H9 (cell line): ENCODE data around the gene NXT1. TPM values are rescaled to one million over a fixed set of nuclear protein-coding genes. Genes with fewer than 3 reads are reported as not detected.

Source experiments
- DNase-seq: peaks from one replicate; pipeline ENCODE4 v3.0.0-alpha.2; 2017
- H2AFZ ChIP-seq: one replicate; pipeline ENCODE4 v1.6.1; 2013; ENCODE audit warnings: mild to moderate bottlenecking, low read length, control low read depth, moderate library complexity
- H2AK5ac ChIP-seq: 2 replicates; pipeline ENCODE4 v1.6.1; 2013; ENCODE audit warnings: low read length, control low read depth, mixed read lengths; ENCODE audit not compliant: insufficient read length
- H2BK120ac ChIP-seq: one replicate; pipeline ENCODE4 v1.6.1; 2013; ENCODE audit warnings: low read depth, mild to moderate bottlenecking, low read length, control low read depth, inconsistent platforms; ENCODE audit not compliant: poor library complexity, severe bottlenecking
- H2BK12ac ChIP-seq: 2 replicates; pipeline ENCODE4 v1.6.1; 2013; ENCODE audit warnings: low read length, control low read depth, mixed read lengths, low read depth; ENCODE audit not compliant: insufficient read length
- H2BK15ac ChIP-seq: 2 replicates; pipeline ENCODE4 v1.6.1; 2013; ENCODE audit warnings: low read depth, low read length, control low read depth
- H2BK20ac ChIP-seq: one replicate; pipeline ENCODE4 v1.6.1; 2013; ENCODE audit warnings: low read depth, mild to moderate bottlenecking, low read length, control low read depth, inconsistent platforms; ENCODE audit not compliant: poor library complexity, severe bottlenecking
- H2BK5ac ChIP-seq: 2 replicates; pipeline ENCODE4 v1.6.1; 2013; ENCODE audit warnings: low read length, control low read depth, mixed read lengths; ENCODE audit not compliant: insufficient read length
- H3K14ac ChIP-seq: 2 replicates; pipeline ENCODE4 v1.6.1; 2013; ENCODE audit warnings: low read length, control low read depth; ENCODE audit not compliant: insufficient read depth
- H3K18ac ChIP-seq: 2 replicates; pipeline ENCODE4 v1.6.1; 2013; ENCODE audit warnings: low read depth, mild to moderate bottlenecking, mixed read lengths, low read length, control low read depth; ENCODE audit not compliant: insufficient read length
- H3K23ac ChIP-seq: 2 replicates; pipeline ENCODE4 v1.6.1; 2013; ENCODE audit warnings: low read length, control low read depth, mixed read lengths, low read depth; ENCODE audit not compliant: insufficient read length
- H3K23me2 ChIP-seq: 2 replicates; pipeline ENCODE4 v1.6.1; 2013; ENCODE audit warnings: low read depth, mild to moderate bottlenecking, mixed read lengths, low read length, control low read depth; ENCODE audit not compliant: insufficient read length, poor library complexity, severe bottlenecking
- H3K27ac ChIP-seq: 2 replicates; pipeline ENCODE4 v1.5.1; 2013; ENCODE audit warnings: low read length, control low read depth, mixed read lengths, low read depth; ENCODE audit not compliant: insufficient read length
- H3K27me3 ChIP-seq: 2 replicates; pipeline ENCODE4 v1.6.1; 2013; ENCODE audit warnings: low read length, control low read depth, inconsistent platforms; ENCODE audit not compliant: insufficient read depth
- H3K4ac ChIP-seq: 2 replicates; pipeline ENCODE4 v1.6.1; 2013; ENCODE audit warnings: low read depth, mild to moderate bottlenecking, control low read depth, inconsistent platforms, low read length, moderate library complexity
- H3K4me1 ChIP-seq: 2 replicates; pipeline ENCODE4 v1.6.1; 2013; ENCODE audit warnings: low read length, control low read depth, inconsistent platforms; ENCODE audit not compliant: insufficient read depth
- H3K4me2 ChIP-seq: 2 replicates; pipeline ENCODE4 v1.6.1; 2013; ENCODE audit warnings: low read length, control low read depth, mixed read lengths; ENCODE audit not compliant: insufficient read length, insufficient read depth
- H3K56ac ChIP-seq: 2 replicates; pipeline ENCODE4 v1.6.1; 2013; ENCODE audit warnings: low read depth, mild to moderate bottlenecking, mixed read lengths, low read length, control low read depth; ENCODE audit not compliant: insufficient read length
- H3K79me1 ChIP-seq: 2 replicates; pipeline ENCODE4 v1.6.1; 2013; ENCODE audit warnings: low read depth, mild to moderate bottlenecking, moderate library complexity, low read length, control low read depth, inconsistent platforms; ENCODE audit not compliant: insufficient read depth, poor library complexity, severe bottlenecking
- H3K79me2 ChIP-seq: 2 replicates; pipeline ENCODE4 v1.6.1; 2013; ENCODE audit warnings: low read length, control low read depth, inconsistent platforms; ENCODE audit not compliant: insufficient read depth
- H3K9ac ChIP-seq: 2 replicates; pipeline ENCODE4 v1.6.1; 2013; ENCODE audit warnings: low read length, control low read depth, mixed read lengths; ENCODE audit not compliant: insufficient read length; ENCODE audit errors: extremely low read depth
- H3K9me3 ChIP-seq: one replicate; pipeline ENCODE4 v1.6.1; 2013; ENCODE audit warnings: low read depth, low read length, inconsistent platforms; ENCODE audit not compliant: control insufficient read depth
- H3T11ph ChIP-seq: one replicate; pipeline ENCODE4 v1.6.1; 2013; ENCODE audit warnings: mild to moderate bottlenecking, low read length, control low read depth, inconsistent platforms
- H4K20me1 ChIP-seq: one replicate; pipeline ENCODE4 v1.6.1; 2013; ENCODE audit not compliant: control insufficient read depth, insufficient read length, insufficient read depth
- H4K5ac ChIP-seq: 2 replicates; pipeline ENCODE4 v1.6.1; 2013; ENCODE audit warnings: low read depth, mild to moderate bottlenecking, mixed read lengths, low read length, control low read depth; ENCODE audit not compliant: insufficient read length
- H4K8ac ChIP-seq: replicated peaks from 2 replicates; pipeline ENCODE4 v1.6.1; 2013; ENCODE audit warnings: low read length, control low read depth, mixed read lengths, low read depth; ENCODE audit not compliant: insufficient read length
- H4K91ac ChIP-seq: 2 replicates; pipeline ENCODE4 v1.6.1; 2013; ENCODE audit warnings: low read depth, mild to moderate bottlenecking, moderate library complexity, mixed read lengths, low read length, control low read depth; ENCODE audit not compliant: insufficient read length
- H3K27ac Mint-ChIP-seq, 3 experiments: 2 replicates in 2 of 3; 3 replicates in 1 of 3; pipeline ENCODE4 v1.8.0; 2020 to 2021; ENCODE audit warnings: mixed read lengths in 3 of 3, mild to moderate bottlenecking in 1 of 3, moderate library complexity in 1 of 3
- H3K27me3 Mint-ChIP-seq: 2 replicates; pipeline ENCODE4 v1.8.0; 2021; ENCODE audit warnings: low read depth, mild to moderate bottlenecking, moderate library complexity, mixed read lengths
- H3K36me3 Mint-ChIP-seq, 3 experiments: 2 replicates in 2 of 3; 3 replicates in 1 of 3; pipeline ENCODE4 v1.8.0; 2020 to 2021; ENCODE audit warnings: low read depth in 3 of 3, mixed read lengths in 3 of 3; ENCODE audit not compliant: insufficient read depth in 1 of 3
- H3K4me1 Mint-ChIP-seq, 2 experiments: 2 replicates each; pipeline ENCODE4 v1.8.0; 2020; ENCODE audit warnings: mixed read lengths in 2 of 2
- H3K4me3 Mint-ChIP-seq, 2 experiments: 2 replicates in 1 of 2; 3 replicates in 1 of 2; pipeline ENCODE4 v1.8.0; 2020 to 2021; ENCODE audit warnings: mild to moderate bottlenecking in 2 of 2, mixed read lengths in 2 of 2, moderate library complexity in 1 of 2
- H3K9me3 Mint-ChIP-seq, 2 experiments: 2 replicates in 1 of 2; 3 replicates in 1 of 2; pipeline ENCODE4 v1.8.0; 2020; ENCODE audit warnings: mild to moderate bottlenecking in 2 of 2, mixed read lengths in 2 of 2, moderate library complexity in 1 of 2
- WGBS: extraction: QIAGEN DNeasy Blood & Tissue Kit; methylation state at CpG from one replicate; pipeline ENCODE4 v1.1.7; 2013; ENCODE audit warnings: missing lambda C conversion rate, low lambda C conversion rate, mixed read lengths; ENCODE audit not compliant: insufficient read length; ENCODE audit errors: extremely low coverage; 5-methylcytosine and 5-hydroxymethylcytosine counted together
- total RNA-seq: library from RNA; stranded (reverse); gene quantifications from 2 replicates; pipeline ENCODE4 v1.2.1, GENCODE V29; 2021
- TF ChIP-seq, protein P1 (sequence below): fragments of 200-600 bp; sonication (generic); conservative IDR thresholded peaks from 3 replicates; pipeline ENCODE4 v1.8.0; 2021; ENCODE audit warnings: antibody characterized with exemption, mild to moderate bottlenecking

NXT1 gene
- total RNA-seq, 1 experiment from 2014 or later = 25.5 TPM

DNA sequence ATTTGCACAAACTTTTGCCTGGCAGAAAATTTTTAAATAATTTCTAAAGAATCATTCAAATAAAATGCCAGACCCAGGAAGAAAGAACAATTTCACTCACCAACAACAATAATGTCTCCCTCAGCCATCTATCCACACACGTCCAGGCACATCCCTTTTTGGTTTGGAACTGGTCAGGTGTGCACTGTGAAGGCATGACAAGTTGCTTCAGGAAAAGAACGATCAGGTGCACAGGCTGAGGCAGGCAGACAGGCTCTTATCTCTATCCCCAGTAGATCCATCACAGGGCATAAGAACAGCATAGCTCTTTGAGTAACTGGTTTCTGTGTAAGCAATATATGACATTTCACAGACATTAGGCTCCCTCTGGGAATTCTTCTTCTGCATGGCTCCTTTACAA, 18.1 kb upstream of the NXT1 start:
- Histone ChIP-seq H2BK20ac (no peak overlapping the region), H4K20me1 (no peaks in the 10 kb centered on the region), H3T11ph (no peak overlapping the region), H3K4ac (no peak overlapping the region), H2AFZ (no peak overlapping the region), H3K9ac (no peak overlapping the region), H2BK12ac (no peak overlapping the region), H2BK120ac (no peak overlapping the region), H2BK5ac (no peak overlapping the region), H2AK5ac (no peak overlapping the region), H2BK15ac (no peak overlapping the region), H3K56ac (no peak overlapping the region), H3K27ac (no peak overlapping the region), H3K4me2 (no peak overlapping the region), H3K23ac (no peak overlapping the region), H3K14ac (no peak overlapping the region), H3K27me3 (no peaks in the 10 kb centered on the region), H4K91ac (no peak overlapping the region), H3K79me2 (no peaks in the 10 kb centered on the region), H3K79me1 (no peaks in the 10 kb centered on the region), H3K23me2 (no peaks in the 10 kb centered on the region), H4K8ac (no peak overlapping the region), H3K4me1 (no peaks in the 10 kb centered on the region), H3K9me3 (no peaks in the 10 kb centered on the region), H4K5ac (no peak overlapping the region), H3K18ac (no peak overlapping the region)
- Mint-ChIP-seq H3K4me1 (peaks cover 5% of the 10 kb centered on the region in 2 experiments), H3K27me3 (peaks cover 10% of the 10 kb centered on the region), H3K27ac (no peak overlapping the region), H3K36me3 (no peaks in the 10 kb centered on the region; a peak in 1 of 7 replicates), H3K9me3 (peaks cover 3 to 4% of the 10 kb centered on the region in 2 experiments; a peak in 3 of 5 replicates), H3K4me3 (no peak overlapping the region)
- no peak for DNase-seq
- TF ChIP-seq, protein P1, sequence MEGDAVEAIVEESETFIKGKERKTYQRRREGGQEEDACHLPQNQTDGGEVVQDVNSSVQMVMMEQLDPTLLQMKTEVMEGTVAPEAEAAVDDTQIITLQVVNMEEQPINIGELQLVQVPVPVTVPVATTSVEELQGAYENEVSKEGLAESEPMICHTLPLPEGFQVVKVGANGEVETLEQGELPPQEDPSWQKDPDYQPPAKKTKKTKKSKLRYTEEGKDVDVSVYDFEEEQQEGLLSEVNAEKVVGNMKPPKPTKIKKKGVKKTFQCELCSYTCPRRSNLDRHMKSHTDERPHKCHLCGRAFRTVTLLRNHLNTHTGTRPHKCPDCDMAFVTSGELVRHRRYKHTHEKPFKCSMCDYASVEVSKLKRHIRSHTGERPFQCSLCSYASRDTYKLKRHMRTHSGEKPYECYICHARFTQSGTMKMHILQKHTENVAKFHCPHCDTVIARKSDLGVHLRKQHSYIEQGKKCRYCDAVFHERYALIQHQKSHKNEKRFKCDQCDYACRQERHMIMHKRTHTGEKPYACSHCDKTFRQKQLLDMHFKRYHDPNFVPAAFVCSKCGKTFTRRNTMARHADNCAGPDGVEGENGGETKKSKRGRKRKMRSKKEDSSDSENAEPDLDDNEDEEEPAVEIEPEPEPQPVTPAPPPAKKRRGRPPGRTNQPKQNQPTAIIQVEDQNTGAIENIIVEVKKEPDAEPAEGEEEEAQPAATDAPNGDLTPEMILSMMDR = no peak
- no CpG with 5 or more reads among the region's 2 CpGs for WGBS
